Activated CD4-positive, alpha-beta T cell treated with anti-CD3 and anti-CD28 coated beads, Interleukin-2, amount 50 U/mL, for 4 hours (primary cell): ENCODE data around the gene ENKD1.
A peak's percentile ranks its signal among the peaks of the same experiment; 100 is the strongest.

Experiments
- DNase-seq, 2 experiments: peaks; one replicate each; pipeline ENCODE4 v3.0.0-alpha.2; 2020

The ENKD1 gene

DNA sequence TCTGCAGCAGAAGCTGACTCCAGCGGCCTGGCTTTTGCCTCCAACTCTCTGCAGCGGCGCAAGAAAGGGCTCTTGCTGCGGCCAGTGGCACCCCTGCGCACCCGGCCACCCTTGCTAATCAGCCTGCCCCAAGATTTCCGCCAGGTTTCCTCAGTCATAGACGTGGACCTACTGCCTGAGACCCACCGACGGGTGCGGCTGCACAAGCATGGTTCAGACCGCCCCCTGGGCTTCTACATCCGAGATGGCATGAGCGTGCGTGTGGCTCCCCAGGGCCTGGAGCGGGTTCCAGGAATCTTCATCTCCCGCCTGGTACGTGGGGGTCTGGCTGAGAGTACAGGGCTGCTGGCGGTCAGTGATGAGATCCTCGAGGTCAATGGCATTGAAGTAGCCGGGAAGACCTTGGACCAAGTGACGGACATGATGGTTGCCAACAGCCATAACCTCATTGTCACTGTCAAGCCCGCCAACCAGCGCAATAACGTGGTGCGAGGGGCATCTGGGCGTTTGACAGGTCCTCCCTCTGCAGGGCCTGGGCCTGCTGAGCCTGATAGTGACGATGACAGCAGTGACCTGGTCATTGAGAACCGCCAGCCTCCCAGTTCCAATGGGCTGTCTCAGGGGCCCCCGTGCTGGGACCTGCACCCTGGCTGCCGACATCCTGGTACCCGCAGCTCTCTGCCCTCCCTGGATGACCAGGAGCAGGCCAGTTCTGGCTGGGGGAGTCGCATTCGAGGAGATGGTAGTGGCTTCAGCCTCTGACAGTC is 4.5 kb downstream of the ENKD1 start:
- DNase-seq, result no peak

DNA sequence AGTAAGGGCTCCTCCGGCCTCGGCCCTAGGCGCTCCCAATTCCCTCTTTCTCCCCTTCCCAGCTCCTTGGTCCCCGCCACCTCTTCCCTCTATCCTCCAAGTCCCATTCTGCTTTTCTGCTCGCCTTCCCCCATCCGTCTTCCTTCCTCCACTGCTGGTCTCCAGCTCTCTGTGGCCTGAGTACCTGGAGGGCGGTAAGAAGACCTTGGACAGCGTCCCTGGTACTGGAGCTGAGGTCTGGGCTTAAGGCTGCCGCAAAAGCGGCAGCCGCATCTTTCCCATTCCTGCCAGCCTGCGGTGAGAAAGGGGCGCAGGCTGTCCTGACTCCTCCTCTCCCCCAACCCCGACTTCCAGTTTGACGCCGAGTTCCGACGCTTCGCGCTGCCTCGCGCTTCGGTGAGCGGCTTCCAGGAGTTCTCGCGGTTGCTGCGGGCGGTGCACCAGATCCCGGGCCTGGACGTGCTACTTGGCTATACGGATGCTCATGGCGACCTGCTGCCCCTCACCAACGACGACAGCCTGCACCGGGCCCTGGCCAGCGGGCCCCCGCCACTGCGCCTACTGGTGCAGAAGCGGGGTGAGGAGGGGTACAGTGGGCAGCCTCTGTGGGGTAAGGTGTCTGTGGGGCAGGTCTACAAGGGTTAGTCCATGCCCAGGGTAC is 5.3 kb downstream of the ENKD1 start:
- DNase-seq, result no peak

DNA sequence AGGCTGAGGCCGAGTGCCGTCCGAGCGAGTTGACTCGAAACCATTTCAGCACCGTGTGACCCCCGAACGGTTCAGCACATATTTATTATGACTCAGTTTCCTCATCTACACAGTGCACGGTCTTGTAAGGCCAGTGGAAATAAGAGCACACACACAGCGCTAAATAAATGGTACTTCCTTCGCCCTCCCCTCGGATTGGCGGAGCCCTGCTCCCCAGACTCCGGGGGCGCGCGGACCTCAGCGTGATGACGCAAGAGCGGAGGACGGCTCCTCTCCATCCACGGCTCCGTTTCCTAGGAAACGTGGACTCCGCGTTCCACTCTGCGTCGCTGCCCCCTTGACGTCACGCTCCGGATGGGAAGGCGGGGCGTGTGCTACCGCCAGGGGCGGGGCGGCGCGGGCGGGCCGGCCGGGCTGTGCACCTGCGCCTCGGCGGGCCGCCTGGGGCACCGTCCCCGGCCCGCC is 6.0 kb downstream of the ENKD1 start, which contains the start of gene PARD6A:
TSS of gene PARD6A (plus strand) at position 397 of the 465 bp plus-strand sequence. CDS start 79 bp downstream, outside the sequence.
- peak; percentile 88 to 93 for DNase-seq

DNA sequence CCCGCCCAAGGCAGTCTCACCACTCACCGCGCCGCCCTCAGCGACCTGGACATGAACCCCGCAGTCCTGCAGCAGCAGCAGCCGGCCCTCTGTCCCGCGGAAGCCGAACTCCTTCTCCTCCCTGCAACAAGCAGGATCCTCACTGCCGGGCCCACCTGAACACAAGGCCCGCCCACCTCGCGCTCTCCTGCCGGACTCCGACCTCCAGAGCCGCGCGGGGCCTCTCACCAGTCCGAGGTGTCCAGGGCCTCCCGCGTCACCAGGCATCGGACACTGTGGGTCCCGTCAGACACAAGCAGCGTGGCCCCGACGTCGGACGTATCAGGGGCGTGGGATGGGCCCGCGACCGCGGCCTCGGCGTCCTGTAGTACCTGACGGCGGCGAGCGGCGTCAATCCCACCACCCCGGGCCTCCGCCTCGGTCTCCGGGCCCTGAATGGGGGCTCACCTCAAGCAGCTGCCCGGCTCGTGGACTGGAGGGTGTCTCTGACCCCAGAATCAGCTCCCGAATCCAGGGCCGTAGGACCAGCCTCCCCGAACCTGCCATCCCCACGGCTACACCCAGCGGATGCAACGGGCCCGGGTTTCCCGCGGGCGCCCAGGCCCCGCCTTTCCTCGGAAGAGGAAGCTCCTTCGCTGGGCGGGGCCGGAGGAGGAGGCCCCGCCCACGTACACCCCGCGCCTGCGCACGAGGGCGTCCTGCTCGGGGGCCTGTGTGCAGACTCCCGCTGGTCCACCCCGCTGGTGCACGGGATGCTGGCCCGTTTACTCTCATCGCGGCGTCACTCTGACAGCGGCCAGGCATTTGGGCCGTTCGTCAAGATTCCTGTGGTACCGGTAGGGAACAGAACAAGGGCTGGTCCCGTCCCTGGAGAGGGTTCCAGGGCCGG is 6.6 kb downstream of the ENKD1 start, which contains the start of gene ACD:
TSS of gene ACD (minus strand) at position 586 of the 889 bp plus-strand sequence. CDS start at position 546, 40 bp downstream.
- peak; percentile 86 to 89 for DNase-seq

DNA sequence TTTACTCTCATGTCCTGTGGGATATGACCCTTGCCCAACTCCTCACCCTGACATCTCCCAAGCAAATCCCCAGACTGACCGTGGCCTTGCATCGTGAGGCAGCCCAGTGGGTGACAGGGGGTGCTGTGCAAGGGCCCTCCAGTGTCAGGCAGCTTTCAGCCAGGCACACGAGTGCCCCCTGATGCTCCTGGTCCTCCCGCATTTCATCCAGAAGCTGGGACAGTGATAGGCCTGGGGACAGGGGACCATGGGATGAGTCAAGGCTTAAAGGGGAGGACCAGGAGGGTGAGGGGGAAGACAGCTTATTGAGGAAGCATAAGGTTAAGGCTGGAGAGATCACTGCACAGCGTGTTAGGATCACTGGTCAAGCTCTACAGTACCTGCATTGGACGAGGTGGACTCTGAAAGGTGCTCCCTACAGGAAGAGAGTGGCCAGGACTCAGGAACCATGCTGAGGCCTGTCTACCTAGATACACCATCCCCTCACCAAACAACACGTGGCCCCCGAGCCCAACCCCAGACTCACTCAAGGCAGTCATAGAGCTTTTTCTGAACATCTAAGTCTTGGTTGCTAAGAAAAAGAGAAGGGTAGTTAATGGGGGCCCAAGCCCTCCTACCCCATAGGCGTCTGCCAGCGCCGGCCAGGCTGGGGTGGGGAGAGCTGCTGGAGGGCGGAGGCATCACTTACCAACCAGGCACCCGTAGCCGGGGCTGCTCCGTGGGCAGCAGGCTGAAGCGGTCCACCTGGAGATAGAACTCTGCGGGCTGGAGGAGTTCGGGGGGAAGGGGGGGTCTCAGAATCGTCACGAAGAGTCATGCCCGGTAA is 7.5 kb downstream of the ENKD1 start:
- DNase-seq, result no peak

DNA sequence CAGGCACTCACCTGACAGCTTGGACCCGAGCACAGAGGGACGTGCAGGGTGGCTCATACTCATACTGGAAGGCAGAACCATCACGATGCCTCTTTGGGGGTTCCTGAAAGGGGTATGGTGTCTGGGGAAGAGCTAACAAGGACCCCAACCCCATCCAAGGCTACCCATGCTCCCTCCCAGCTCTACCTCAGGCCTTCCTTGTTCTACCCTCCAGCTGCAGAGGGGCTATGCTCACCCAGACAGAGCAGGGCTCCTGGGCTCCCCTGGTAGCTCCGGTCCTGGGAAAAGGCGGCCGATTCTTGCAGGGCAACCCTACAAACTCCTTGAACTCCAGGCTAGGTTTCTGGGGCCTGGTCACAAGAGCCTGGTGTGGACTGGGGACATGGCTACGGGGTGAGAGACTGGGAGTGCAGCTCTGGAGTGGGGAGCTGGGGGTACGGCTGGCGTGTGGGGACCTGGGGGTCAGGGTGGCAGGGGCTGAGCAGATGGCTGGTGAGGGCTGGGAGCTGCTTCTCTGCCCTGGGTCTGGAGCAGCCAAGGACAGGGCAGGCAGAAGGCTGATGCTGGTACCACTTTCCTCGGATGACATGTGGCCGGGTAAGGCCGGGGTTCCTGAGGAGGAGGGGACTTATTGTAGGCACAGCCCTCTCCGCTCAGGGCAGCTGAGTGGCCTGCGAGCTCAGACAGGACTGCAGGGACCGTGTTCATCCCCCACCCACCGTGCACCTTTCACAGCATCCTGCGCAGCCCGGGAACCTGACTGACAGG is 8.6 kb downstream of the ENKD1 start:
- DNase-seq, result no peak

DNA sequence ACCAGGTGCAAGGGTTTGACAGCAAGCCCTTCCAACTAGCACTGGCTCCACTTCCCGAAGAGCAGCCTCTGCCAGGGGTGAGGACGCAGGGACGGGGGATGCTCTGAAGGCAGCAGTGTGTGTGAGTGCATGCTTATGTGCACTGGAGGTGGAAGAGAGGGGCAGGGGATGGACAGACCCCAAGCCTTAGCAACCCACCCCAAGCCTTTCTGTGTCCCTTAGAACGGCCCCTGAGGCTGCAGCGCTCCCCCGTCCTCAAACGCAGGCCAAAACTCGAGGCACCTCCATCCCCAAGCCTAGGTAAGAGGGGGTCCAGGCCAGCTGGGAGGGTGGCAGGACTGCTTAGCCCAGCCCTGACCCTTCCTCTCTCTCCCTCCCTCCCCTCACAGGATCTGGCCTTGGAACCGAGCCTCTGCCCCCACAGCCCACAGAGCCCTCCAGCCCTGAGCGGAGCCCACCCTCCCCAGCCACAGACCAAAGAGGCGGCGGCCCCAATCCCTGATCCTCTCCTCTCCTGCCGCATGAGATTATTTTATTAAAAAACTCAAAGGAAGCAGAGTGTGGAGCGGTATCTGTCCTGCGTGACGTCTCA is 9.4 kb downstream of the ENKD1 start:
- no peak for DNase-seq

DNA sequence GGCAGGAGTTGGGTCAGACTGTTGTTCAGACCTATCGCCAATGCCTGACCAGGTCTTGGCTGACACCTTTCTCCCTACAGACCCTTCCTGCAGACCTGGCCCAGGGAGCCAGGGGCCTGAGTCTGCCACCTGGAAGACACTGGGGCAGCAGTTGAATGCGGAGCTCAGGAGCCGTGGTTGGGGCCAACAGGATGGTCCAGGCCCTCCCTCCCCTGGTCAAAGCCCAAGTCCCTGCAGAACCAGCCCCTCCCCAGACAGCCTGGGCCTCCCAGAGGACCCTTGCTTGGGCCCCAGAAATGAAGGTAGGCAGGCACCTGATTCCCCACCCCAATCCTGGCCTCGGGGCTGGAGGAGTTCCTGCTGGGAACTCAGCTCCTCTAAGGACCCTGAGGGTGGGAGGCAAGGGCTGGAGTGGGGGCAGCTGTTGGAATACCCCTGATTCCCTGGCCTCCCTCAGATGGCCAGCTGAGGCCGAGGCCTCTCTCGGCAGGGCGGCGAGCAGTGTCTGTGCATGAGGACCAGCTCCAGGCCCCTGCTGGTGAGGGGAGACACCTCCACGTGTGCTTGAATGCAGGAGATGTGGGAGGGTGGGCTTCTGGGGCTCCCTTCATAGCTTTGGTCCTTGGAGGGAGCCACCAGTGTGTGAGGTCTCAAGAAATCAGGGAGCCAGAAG is 10.1 kb downstream of the ENKD1 start:
- no peak for DNase-seq

DNA sequence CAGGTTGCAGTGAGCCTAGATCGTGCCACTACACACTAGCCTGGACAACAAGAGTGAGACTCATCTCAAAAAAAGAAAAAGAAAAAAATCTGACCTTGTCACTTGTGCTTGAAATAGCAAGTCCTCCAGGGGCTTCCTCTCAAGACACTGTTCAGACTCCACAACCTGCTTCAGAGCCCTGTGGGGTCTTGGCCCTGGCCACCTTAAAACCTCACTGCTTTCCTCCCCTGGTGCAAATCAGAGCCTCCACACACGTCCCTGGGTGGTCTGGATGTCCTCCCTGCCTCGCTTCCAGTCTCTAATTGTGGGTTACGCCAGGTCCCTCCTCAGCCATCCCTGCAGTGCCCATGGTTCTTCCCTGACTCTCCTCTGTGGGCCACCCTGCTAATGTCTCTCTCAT is 11.2 kb downstream of the ENKD1 start:
- no peak for DNase-seq

DNA sequence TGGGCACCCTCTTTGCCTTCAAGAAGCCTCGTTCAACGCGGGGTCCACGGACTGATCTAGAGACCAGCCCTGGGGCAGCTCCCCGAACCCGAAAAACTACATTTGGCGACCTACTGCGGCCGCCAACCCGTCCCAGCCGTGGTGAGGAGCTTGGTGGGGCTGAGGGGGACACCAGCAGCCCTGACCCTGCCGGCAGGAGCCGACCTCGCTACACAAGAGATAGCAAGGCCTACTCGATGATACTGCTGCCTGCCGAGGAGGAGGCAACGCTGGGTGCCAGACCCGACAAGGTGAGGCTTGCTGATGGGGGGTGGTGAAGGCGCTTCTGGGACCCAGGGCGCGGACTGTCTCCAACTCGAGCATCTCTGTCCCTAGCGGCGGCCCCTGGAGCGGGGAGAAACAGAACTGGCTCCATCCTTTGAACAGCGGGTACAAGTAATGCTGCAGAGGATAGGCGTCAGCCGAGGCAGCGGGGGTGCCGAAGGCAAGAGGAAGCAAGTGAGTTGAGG is 12.1 kb downstream of the ENKD1 start:
- DNase-seq, result no peak

DNA sequence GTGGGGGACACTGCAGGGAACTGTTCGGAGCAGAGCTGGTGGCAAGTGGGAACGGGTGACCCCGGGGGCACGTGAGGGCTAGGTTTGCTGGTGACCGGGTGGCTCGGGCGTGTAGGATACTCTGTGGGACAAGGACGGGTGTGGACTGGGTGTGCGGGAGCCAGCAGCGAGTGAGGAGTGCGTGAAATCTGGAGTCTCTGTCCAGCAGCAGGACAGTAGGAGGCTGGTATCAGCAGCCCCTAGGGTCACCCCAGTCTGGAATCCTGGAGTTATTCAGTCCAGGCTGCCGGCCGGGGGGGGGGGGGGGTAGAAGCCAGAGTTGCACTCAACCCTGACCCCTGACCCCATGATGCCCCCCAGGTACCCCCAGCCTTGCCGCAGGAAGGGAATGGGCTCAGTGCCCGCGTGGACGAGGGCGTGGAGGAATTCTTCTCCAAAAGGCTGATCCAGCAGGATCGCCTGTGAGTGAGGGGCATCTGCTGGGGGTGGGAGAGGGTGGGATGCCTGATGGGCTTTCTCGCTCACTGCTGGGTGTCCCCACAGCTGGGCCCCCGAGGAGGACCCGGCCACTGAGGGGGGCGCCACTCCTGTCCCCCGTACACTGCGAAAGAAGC is 12.7 kb downstream of the ENKD1 start:
- no peak for DNase-seq

DNA sequence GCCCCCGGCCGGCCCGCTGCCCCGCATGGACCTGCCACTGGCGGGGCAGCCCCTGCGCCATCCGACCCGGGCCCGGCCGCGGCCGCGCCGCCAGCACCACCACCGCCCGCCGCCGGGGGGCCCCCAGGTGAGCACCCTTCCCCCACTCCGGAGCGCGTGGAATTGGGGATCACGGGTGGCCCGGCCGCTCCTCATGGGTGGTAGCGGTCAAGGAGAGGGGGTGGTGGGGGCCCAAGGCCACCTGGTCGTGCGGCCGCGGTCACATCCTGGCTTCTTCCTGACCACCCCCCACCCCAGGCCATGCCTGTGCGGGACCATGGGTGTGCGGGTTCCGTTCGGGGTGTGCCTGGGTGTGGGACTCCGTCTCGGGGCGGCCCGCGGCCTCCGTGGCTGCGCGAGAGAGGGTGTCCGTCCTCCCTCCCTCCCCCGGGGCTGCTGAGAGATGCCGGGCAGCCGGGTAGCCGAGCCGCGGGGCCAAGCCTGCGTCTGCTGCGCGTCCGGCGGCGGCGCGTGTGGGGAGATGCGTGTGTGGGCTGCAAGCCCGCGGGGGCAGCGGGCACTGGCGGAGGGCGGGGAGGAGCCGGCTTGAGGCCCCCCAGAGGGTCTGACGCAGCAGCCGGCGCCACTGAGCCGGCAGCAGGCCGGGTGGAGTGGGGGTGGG is 13.3 kb downstream of the ENKD1 start:
- no peak for DNase-seq

DNA sequence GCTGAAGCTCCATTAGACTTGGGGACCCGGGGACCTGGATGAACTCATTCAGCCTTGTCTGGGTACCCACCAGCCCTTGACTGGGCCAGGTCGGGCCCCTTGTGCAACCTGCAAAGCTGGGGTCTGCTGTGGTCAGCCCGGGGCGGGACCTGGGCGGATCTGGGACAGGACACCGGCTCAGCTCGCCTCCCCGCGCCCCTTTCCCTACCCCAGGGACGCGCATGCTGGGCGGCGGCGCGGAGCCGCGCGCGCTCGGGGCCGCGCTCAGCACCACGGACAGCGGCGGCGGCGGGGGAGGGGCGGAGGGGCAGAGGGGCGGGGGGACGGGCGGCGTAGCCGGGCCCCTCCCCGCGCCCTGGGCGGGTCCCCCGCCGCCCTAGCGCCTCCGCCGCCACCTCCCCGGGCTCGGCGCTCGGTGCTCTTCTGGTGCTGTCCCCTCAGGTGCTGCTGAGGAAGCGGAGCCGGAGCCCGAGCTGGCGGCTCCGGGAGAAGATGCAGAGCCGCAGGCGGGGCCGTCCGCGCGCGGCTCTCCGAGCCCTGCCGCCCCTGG is 13.9 kb downstream of the ENKD1 start:
- DNase-seq, result no peak

DNA sequence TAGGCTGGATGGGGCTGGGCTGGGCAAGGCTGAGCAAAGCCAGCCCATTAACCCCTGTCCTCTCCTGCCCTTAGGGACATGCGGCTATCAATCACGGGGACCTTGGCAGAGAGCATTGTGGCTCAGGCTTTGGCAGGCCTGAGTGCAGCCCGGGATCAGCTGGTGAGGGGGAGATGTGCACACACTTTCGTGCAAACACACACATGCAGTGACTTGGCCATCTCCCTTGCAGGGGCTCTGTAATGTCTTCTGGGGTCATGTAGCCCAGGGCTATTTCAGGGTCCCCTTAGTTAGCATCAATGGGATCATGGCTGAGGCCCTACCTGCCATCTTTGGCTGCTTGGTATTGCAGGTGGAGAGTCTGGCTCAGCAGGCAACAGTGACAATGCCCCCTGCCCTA is 14.7 kb downstream of the ENKD1 start:
- DNase-seq, result no peak

DNA sequence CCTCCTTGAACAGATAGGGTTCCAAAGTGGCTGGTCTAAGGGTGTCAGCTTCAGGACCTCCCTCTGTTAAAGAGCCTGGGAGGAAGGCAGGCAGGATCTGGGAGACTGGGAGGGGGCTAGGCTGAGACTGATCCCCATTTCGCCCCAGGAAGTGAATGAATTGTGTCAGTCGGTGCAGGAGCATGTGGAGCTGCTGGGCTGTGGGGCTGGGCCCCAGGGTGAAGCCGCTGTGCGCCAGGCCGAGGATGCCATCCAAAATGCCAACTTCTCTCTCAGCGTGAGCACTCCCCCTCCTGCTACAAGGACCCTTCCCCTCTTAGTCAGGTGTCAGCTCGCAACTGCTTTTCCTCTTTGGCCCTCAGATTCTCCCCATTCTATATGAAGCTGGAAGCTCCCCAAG is 15.5 kb downstream of the ENKD1 start:
- DNase-seq, result no peak

DNA sequence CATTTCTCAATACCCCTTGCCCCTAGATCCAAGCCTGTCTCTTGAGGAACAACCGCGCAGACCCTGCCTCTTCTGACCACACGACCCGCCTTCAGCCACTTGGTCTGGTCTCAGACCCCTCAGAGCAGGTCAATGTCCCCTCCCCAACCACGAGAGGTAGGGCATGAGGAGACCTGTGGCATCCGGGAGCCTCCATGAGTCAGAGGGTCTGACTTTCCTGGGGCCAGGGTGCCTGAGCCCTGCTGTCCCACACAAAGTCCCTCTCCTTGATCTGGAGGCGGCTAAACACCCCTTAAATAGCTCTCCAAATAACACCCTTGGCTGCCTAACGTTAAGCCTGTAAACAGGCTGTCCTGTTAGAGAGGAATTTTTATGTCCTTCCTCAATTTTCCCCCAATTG is 16.5 kb downstream of the ENKD1 start:
- no peak for DNase-seq

DNA sequence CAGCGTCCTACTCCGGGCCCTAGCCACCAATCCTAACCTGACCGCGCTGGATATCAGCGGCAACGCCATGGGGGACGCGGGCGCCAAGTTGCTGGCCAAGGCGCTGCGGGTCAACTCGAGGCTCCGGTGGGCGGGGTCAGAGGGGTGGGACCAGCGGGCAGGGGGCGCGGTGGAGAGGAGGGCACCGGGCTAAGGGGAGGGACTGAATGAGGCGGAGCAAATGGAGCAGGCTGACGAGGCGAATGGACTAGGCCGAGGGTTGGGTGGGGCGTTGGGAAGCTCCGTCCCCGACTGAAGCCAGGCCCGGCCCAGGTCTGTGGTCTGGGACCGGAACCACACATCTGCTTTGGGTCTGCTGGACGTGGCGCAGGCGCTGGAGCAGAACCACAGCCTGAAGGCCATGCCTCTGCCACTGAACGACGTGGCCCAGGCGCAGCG is 17.0 kb downstream of the ENKD1 start:
- no peak for DNase-seq

DNA sequence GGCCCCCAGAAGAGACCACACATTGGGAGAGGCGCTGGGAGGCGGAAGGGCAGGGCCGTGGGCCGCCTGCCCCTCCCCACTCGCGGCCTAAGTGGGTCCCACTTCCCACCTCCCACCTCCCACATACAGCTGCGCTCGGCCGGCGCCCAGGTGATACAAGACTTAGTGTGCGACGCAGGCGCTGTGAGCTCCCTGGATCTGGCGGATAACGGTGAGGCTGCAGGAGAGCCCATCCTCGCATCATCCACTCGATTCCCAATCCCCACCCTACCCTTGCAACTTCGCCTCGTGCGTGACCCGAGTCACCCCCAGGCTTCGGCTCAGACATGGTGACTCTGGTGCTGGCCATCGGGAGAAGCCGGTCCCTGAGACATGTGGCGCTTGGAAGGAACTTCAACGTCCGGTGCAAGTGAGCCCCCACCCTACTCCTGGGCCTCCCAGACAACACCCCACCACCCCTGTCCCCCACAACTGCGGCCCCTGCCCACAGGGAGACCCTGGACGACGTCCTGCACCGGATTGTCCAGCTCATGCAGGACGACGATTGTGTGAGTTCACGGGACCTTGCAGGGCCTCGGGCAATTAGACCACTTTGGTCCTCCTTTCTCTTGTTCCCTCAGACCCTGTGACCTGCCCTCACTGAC is 17.7 kb downstream of the ENKD1 start:
- no peak for DNase-seq
